T-helper 9 cell (primary cell): ENCODE results near the gene MRPS2.
A peak's percentile ranks its signal among the peaks of the same experiment; 100 is the strongest.
"Not testable (repeated sequence)": the region's sequence is repeated elsewhere in the genome, so short reads cannot be mapped to it uniquely, and the experiment has no call there.

ENCODE experiments used
- DNase-seq: peaks from one replicate; pipeline ENCODE4 v3.0.0-alpha.2; 2020
- total RNA-seq, 2 donors: gene quantifications; one replicate each; lab custom pipeline; 2026; lab: John Stamatoyannopoulos, UW

MRPS2 gene
- total RNA-seq = 15.0 to 30.7 reads per million in 2 donors

- DNase-seq = peak; percentile 77
Observed at GRCh38 chr9:135500525-135501260, at the start of gene MRPS2. TSS of gene MRPS2 (plus strand) at chr9:135500682. CDS start at chr9:135500711, 29 bp downstream.

- no peak for DNase-seq
Observed at GRCh38 chr9:135450956-135451355, 49.5 kb upstream of the MRPS2 start.

GRCh38 chr9:135451909-135452308 lies 48.6 kb upstream of the MRPS2 start:
- not testable (repeated sequence) for DNase-seq

- DNase-seq = no peak
Observed at GRCh38 chr9:135454737-135455136, 45.7 kb upstream of the MRPS2 start.

- no peak for DNase-seq
Observed at GRCh38 chr9:135455401-135456030, 45.0 kb upstream of the MRPS2 start.

GRCh38 chr9:135456436-135457104 lies 43.9 kb upstream of the MRPS2 start:
- DNase-seq = no peak

- DNase-seq = not testable (repeated sequence)
Observed at GRCh38 chr9:135458478-135458877, 42.0 kb upstream of the MRPS2 start.

GRCh38 chr9:135461936-135462335 lies 38.5 kb upstream of the MRPS2 start:
- no peak for DNase-seq

GRCh38 chr9:135463140-135463539 lies 37.3 kb upstream of the MRPS2 start:
- no peak for DNase-seq

GRCh38 chr9:135464181-135464580 lies 36.3 kb upstream of the MRPS2 start:
- no peak for DNase-seq

GRCh38 chr9:135468854-135469521 lies 31.5 kb upstream of the MRPS2 start:
- no peak for DNase-seq

- DNase-seq = no peak
Observed at GRCh38 chr9:135471791-135472640, 28.5 kb upstream of the MRPS2 start.

- DNase-seq = no peak
Observed at GRCh38 chr9:135473972-135474543, 26.4 kb upstream of the MRPS2 start.

- DNase-seq = no peak
Observed at GRCh38 chr9:135474915-135475314, 25.6 kb upstream of the MRPS2 start.

- no peak for DNase-seq
Observed at GRCh38 chr9:135476561-135477355, 23.7 kb upstream of the MRPS2 start.

- DNase-seq = no peak
Observed at GRCh38 chr9:135478191-135478590, 22.3 kb upstream of the MRPS2 start.

- DNase-seq = no peak
Observed at GRCh38 chr9:135478829-135479468, 21.5 kb upstream of the MRPS2 start.

GRCh38 chr9:135479469-135480052 lies 20.9 kb upstream of the MRPS2 start, which contains the start of gene PPP1R26:
TSS of gene PPP1R26 (plus strand) at chr9:135479782. CDS start at chr9:135484511, 4,729 bp downstream.
- no peak for DNase-seq

GRCh38 chr9:135480071-135480939 lies 20.2 kb upstream of the MRPS2 start:
- DNase-seq = no peak
